MV-4-11 (cell line): ENCODE measurements around the gene PDPK1.
"Not testable (repeated sequence)": the region's sequence is repeated elsewhere in the genome, so short reads cannot be mapped to it uniquely, and the experiment has no call there.

Source experiments
- DNase-seq: peaks from one replicate; lab custom pipeline; 2025; lab: John Stamatoyannopoulos, UW

Gene PDPK1

DNA sequence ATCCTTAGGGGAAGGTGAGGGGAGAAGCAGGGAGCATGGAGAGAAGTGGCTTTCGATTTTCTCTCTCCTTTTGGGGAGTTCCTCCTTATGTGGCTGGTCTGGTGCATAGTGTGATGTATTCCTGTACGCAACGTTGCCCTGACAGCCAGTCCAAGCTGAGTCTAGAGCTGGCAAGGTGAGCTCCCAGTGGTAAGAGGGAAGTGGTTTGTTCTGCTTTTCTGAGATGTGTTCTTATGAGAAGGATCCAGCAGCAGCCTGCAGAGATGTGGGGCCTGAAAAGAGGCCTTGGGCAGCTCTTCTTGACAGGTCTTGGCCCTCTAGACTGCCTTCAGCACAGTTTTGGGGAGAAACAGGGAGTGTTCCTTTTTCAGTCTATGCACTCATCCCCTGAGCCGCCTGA lies 3.1 kb downstream of the PDPK1 start:
- DNase-seq = peak; percentile 53

- DNase-seq = not testable (repeated sequence)
Observed at GRCh38 chr16:2541409-2541808, 3.6 kb downstream of the PDPK1 start.

GRCh38 chr16:2543771-2544170 lies 6.0 kb downstream of the PDPK1 start:
- not testable (repeated sequence) for DNase-seq

DNA sequence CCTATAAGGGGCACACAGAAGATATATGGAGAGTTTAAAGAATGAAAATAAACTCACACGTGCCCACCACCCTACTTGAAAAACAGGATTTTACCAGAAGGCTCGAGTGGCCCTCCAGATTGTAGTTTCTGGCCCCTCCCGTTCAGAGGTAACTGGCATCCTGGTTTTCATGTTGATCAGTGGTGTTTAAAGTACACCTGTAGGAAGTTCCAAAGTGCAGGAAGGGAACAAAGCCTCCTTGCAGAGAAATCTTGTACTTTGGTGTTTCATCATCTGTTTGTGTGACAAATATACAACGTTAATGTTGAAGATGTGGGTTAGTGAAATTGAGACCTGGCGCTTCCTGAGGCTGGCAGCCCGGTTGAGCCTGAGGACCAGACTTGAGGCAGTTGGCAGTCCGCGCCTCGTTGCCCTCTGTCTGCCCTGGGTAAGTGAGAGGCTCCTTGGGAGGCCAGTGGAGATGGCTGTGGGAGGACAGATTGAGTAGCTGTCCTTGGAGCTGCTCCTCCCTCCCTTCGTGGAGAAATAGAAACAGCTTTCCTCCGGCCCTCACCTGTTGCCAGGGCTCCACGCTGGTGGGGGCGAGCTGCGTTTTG lies 12.6 kb downstream of the PDPK1 start:
- DNase-seq = not testable (repeated sequence)

GRCh38 chr16:2551420-2551889 lies 13.6 kb downstream of the PDPK1 start:
- peak; percentile 23 for DNase-seq

- DNase-seq = not testable (repeated sequence)
Observed at GRCh38 chr16:2554709-2555425, 17.0 kb downstream of the PDPK1 start.

DNA sequence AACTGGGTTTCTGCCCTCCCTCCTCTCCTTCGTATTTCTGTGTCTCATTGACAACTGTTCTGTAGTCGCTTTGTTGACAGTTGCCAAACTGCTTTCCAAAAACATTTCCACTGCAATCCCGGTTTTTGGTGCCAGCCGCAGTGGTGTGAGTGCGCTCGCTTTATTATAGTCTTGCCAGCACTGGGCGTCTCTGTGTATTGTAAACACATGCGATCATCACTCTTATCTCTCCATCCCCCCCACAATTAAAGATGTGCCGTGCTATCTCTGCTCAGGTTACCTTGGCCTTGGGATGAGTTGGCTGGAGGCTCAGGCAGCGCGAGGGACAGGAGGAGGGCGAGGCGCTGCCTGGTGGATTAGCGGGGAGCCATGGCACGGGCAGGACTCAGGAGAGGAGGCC lies 19.3 kb downstream of the PDPK1 start:
- not testable (repeated sequence) for DNase-seq

DNA sequence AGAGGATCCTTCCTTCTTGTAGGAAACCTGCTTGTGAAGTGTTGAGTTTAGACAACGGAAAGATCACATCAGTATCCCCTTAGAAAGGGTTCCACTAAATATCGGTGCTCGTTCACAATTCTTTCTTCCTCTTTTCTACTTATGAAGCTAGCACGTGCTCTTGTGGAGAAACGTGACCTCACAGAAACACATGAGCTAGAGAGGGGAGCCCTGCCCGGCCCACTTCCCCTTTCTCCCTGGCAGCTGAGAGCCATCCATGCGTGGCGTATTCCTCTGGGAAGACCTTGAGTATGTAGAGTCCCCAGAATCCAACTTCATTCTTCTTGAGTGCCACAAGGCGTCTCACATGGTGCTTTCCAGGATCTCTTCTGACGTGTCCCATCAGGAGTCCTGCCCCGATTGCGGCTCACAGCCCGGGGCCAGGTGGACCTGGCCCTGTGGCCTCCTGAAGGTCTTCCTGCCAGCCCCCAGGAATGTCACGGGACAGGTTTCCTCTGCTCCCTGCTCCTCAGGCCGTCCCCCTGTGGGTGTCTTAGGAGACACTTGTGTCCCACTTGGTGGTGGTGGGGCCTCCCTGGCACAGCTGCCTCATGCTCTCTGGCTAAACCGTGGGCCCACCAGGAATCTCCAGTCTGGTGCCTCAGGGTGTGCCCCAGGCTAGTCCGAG lies 22.4 kb downstream of the PDPK1 start:
- not testable (repeated sequence) for DNase-seq

GRCh38 chr16:2560798-2561133 lies 22.9 kb downstream of the PDPK1 start:
- not testable (repeated sequence) for DNase-seq

- not testable (repeated sequence) for DNase-seq
Observed at GRCh38 chr16:2567506-2567905, 29.7 kb downstream of the PDPK1 start.

GRCh38 chr16:2568573-2568972 lies 30.8 kb downstream of the PDPK1 start:
- DNase-seq = not testable (repeated sequence)

- not testable (repeated sequence) for DNase-seq
Observed at GRCh38 chr16:2572704-2573103, 34.9 kb downstream of the PDPK1 start.

DNA sequence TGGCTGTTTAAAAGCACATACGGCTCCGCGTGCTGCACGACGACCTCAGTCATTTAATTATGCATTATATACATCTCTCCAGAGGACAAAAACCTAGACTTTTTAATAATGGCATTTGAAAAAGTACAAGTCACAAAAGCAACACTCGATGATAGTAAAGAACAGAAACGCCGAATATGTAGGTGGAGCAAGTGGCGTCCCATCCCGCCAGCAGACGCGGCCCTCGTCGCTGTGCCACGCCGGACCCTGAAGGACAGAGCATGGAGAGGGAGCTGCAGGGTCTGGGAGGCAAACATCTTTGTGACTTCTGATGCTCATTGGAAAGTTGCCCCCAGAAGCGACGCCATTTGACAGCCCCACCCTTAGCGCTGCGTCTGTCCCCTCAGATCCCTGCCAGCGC lies 38.0 kb downstream of the PDPK1 start:
- DNase-seq = not testable (repeated sequence)

- DNase-seq = not testable (repeated sequence)
Observed at GRCh38 chr16:2577044-2577443, 39.2 kb downstream of the PDPK1 start.

DNA sequence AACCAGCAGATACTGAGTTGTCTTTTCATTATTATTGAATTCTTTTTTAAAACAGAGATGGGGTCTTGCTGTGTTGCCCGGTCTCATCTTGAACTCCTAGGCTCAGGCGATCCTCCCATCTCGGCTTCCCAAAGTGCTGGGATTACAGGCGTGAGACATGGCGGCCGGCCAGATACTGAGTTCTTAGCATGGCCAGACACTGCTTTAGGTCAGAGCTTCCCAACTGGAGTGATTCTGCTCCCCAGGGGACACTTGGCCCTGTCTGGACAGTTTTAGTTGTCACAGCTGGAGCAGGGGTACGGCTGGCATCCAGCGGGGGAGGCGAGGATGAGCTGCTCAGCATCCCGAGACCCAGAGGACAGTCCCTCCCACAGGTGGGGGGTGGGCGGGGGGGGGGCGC lies 41.1 kb downstream of the PDPK1 start:
- not testable (repeated sequence) for DNase-seq

GRCh38 chr16:2580143-2580542 lies 42.3 kb downstream of the PDPK1 start:
- DNase-seq = peak; percentile 69

- not testable (repeated sequence) for DNase-seq
Observed at GRCh38 chr16:2580818-2581217, 43.0 kb downstream of the PDPK1 start.

- no peak for DNase-seq
Observed at GRCh38 chr16:2584729-2585650, 47.2 kb downstream of the PDPK1 start.

- DNase-seq = no peak
Observed at GRCh38 chr16:2585651-2586081, 47.8 kb downstream of the PDPK1 start.

DNA sequence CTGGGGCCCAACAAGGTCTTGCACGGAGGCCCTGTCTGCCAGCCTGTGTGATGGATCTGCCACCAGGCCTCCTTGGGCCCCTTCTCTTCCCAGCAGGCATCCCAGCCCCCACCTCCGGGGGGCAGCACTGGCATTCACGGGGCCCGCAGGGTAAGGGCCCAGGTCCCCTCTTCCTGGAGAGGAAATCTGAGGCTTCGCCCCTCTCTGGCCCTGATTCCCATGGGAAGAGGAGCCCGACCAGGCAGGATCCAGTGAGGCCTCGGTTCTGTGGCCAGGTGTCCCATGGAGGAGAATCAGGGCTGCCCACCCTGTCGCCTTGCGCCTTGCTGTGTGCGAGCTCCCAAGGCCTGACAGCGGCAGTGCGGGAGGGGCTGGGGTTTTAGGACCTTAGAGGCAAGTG lies 48.4 kb downstream of the PDPK1 start:
- no peak for DNase-seq

DNA sequence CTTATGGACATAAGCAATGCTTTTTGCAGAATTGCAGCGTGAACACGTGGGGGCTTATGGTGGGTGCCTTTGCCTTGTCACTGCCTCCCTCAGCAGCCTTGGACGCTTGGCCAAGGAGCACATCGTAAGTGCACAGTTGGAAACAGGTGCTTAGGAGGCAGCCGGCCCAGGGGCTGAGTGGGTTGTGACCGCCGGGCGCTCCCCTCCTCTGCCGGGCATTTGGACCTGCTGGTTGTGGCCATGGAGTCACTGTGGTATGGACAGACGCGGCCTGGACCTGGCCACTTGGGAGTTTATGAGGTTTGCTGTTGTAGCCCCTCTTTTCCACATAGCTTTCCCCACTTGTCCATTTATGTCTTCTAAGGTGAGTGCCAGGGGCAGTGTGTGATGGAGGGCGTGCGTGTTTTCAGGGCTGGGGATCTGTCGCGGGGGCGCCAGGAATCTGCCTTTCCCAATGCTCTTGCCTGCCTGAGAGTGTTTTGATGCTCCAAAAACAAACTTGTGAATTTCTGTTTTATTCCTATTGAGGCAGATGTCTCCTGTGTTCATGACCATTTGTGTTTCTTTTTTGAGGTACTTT lies 49.2 kb downstream of the PDPK1 start:
- DNase-seq = no peak
